ACHN (cell line): Measurements from ENCODE around the gene CCNK.

Experiments used
- DNase-seq: peaks from one replicate; pipeline ENCODE4 v3.0.0-alpha.2; 2015
- in situ Hi-C: cut with HindIII; loops from 2 replicates; pipeline ENCODE4 v1.10.0; 2017; ENCODE audit warnings: low sequenced_read_pairs, low pct_ligation_motif_present, low pct_unique_long_range_greater_than_20kb

The CCNK gene

GRCh38 chr14:99556134-99556791 lies 75.1 kb downstream of the CCNK start:
- DNase-seq: no peak
- in situ Hi-C loops: no loop called here

DNA sequence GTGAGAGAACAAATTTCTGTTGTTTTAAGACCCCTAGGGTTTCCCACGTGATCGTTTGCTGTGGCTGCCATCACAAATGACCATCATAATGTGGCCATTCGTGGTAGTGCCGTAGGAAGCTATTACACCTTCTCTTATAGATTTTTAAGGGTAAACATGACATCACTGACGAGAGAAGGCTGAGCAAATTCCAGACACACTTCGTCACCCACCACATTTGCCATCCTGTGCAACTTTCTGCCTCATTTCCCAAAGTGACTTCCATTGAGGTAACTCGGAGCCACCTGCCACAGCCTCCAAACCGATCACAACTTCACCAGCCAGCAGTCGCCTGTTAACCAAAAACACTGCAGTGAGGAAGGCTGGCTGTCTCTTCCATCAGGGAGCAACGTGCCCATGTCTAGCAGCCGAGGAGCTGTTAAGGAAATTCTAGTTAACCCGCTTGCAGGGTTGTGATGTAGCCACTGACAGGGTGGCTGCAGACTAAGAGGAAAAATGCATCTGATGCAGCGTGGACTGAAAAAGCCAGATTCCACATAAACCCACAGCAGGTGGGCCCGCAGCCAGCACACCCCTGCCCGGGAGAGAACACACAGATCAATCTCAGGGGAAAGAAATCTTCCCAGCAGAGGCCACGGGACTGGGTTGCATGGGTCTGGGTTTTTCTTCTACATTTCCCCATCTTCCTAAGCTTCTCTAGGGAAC lies 78.2 kb downstream of the CCNK start:
- in situ Hi-C loops: no loop called here
- no peak for DNase-seq

DNA sequence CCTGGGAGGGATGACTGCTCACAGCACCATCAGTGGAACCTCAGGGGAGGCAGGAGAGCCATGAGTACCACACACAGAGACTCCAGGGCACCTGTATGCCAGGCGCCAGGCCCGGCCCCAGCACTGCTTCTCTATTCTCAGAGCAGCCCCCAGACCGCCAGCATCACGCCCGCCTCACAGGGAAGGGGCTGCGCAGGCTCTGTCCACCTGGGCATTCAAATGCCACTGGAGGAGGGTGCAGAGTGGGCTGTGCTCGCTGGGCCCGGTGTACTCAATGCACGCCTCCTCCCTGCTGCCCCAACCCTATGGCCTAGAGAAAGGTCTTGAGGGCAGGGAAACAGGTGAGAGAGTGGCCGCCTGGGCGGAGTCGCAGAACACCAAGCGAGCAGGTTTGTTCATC lies 79.2 kb downstream of the CCNK start:
- in situ Hi-C loops: no loop called here

GRCh38 chr14:99560922-99561683 lies 79.9 kb downstream of the CCNK start:
- DNase-seq: no peak
- in situ Hi-C loops: no loop called here

More for the DNA sequence above, 79.2 kb downstream of the CCNK start:
- no peak for DNase-seq

GRCh38 chr14:99561864-99562263 lies 80.7 kb downstream of the CCNK start:
- in situ Hi-C loops: no loop called here
- DNase-seq: no peak
